HL-60 (cell line): Measurements from ENCODE around the gene ARHGAP33.

ENCODE experiments used
- CTCF ChIP-seq: IDR thresholded peaks from one replicate; pipeline ENCODE4 v1.5.1; 2011; ENCODE audit warnings: low read length, control low read depth, inconsistent platforms; ENCODE audit not compliant: insufficient read depth
- GABPA ChIP-seq: IDR thresholded peaks from 2 replicates; pipeline ENCODE4 v1.6.1; 2012; ENCODE audit warnings: low read depth

GRCh38 chr19:35801828-35802227 lies 26.5 kb downstream of the ARHGAP33 start:
- TF ChIP-seq GABPA (no peak), CTCF (no peak)
